Coronary artery (tissue), 2 donors: ENCODE results near the gene ALDH2.

Source experiments
- DNase-seq: peaks from one replicate; pipeline ENCODE4 v3.0.0-alpha.2; 2017; ENCODE audit warnings: low spot score
- H3K27ac ChIP-seq, 2 donors: fragments of 200-600 bp; sonication (generic); one replicate each; pipeline ENCODE4 v1.5.1; 2016 to 2019
- H3K4me3 ChIP-seq: fragments of 200-600 bp; sonication (generic); 2 replicates; pipeline ENCODE4 v1.5.1; 2016; ENCODE audit warnings: mild to moderate bottlenecking, moderate library complexity
- CTCF ChIP-seq: fragments of 200-600 bp; sonication (generic); IDR thresholded peaks from one replicate; pipeline ENCODE4 v1.5.1; 2019; ENCODE audit warnings: antibody characterized with exemption

ALDH2 gene

GRCh38 chr12:111850526-111850925 lies 83.8 kb downstream of the ALDH2 start:
- DNase-seq, result no peak
- Histone ChIP-seq H3K27ac (no peak overlapping the region), H3K4me3 (no peak overlapping the region)
- TF ChIP-seq CTCF, result no peak

GRCh38 chr12:111858186-111858585 lies 91.5 kb downstream of the ALDH2 start:
- no peak overlapping the region for H3K4me3 ChIP-seq
- DNase-seq, result no peak
- no peak for TF ChIP-seq CTCF
- no peak overlapping the region for H3K27ac ChIP-seq

DNA sequence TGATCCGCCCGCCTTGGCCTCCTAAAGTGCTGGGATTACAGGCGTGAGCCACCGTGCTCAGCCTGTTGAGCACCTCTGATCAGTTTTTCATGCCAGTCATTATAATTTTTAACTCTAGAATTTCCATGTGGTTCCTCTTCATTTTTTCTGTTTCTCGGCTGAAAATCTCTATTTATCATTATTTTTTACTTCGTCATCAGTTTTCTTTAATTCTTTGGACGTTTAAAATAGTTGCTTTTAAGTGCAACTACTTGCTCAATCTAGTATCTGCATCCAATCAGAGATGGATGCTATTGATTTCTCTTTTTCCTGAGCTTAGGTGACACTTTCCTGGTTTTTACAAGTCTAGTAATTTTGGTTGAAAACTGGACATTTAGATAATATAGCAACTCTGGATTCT lies 92.0 kb downstream of the ALDH2 start:
- DNase-seq, result no peak
- H3K27ac ChIP-seq, result no peak overlapping the region
- TF ChIP-seq CTCF, result no peak
- H3K4me3 ChIP-seq, result no peak overlapping the region

GRCh38 chr12:111864913-111865312 lies 98.2 kb downstream of the ALDH2 start:
- H3K4me3 ChIP-seq, result no peak overlapping the region
- no peak overlapping the region for H3K27ac ChIP-seq
- no peak for DNase-seq
- no peak for TF ChIP-seq CTCF
